Hematopoietic multipotent progenitor cell (in vitro differentiated cells): ENCODE data around the gene SAE1. TPM values are rescaled to one million over a fixed set of nuclear protein-coding genes. Genes with fewer than 3 reads are reported as not detected.
"Not testable (repeated sequence)": the region's sequence is repeated elsewhere in the genome, so short reads cannot be mapped to it uniquely, and the experiment has no call there.

ENCODE experiments used
- DNase-seq, 3 donors: peaks; one replicate each; pipeline ENCODE4 v3.0.0-alpha.2; 2011 to 2015; ENCODE audit warnings: low read depth in 2 of 3, low spot score in 2 of 3
- total RNA-seq: library from RNA; depleted of rRNA; stranded (reverse); fragments of >200 nt; gene quantifications from one replicate; pipeline ENCODE4 v1.2.3, GENCODE V29; 2012

Gene SAE1
- total RNA-seq, 1 donor = 35.0 TPM

GRCh38 chr19:47124937-47125668 lies 5.5 kb upstream of the SAE1 start:
- DNase-seq = peak in 1 of 3 donors; percentile 74

DNA sequence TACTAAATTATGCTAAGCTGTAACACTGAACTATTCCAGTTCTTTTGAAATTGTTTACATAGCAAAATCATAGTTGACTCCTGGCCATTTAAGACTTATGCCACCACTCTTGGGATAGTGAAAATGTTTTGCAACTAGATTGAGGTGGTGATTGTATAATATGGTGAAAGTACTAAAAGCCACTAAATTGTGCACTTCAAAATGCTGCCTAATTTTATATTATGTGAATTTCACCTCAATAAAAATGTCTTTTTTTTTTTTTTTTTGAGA lies 5.0 kb upstream of the SAE1 start:
- no peak for DNase-seq

- DNase-seq = no peak
Observed at GRCh38 chr19:47129579-47129978, 1.1 kb upstream of the SAE1 start.

DNA sequence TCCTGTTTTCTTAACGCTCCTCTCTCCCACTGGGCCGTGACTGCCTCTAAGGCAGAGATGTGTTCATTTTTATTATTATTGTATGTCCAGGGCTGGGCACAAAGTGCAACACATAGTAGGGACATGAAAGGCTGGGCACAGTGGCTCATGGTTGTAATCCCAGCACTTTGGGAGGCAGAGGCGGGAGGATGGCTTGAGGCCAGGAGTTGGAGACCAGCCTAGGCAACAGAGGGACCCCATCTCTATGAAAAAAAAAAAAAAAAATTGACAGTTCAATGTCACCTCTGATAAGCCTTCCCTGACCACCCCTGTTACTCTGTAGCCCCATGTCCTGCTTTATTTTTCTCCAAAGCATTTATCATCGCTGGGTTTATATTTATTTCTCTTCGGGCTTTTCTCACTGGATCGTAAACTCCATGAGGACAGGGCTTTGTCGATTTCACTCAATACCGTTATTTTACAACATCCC lies 481 bp upstream of the SAE1 start:
- no peak for DNase-seq

GRCh38 chr19:47132194-47132852 lies 1.7 kb downstream of the SAE1 start:
- no peak for DNase-seq

GRCh38 chr19:47133021-47133471 lies 2.4 kb downstream of the SAE1 start:
- no peak for DNase-seq

DNA sequence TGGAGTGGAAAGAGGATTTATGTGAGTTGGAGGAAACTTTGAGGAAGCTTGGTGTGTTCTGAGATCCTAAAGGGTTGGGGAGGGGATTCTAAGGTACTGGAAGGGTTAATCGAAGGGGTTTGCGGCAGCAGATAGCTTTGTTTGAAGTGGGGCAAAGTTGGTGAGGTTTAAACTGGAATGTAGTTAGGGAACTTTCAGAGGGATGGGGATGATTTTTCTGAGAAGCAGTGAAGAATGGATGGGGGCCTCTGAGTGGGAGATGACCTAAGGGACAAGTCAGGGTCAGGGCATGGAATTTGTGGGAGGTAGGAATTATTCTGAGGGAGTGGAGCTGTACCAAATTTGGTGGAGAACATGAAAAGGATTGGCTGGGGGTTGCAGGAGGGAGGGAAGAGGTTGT lies 3.9 kb downstream of the SAE1 start:
- DNase-seq = no peak

DNA sequence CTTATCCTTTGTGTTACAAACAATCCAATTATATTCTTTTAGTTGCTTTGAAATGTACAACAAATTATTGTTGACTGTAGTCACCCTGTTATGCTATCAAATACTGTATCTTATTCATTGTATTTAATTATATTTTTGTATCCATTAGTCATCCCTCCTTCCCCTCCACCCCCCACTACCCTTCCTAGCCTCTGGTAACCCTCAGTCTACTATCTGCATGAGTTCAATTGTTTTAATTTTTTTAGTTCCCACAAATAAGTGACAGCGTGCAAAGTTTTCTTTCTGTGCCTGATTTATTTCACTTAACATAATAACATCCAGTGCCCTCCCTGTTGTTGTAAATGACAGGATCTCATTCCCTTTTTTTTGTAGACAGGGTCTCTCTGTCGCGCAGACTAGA lies 4.5 kb downstream of the SAE1 start:
- DNase-seq = no peak

GRCh38 chr19:47141252-47141651 lies 10.6 kb downstream of the SAE1 start:
- not testable (repeated sequence) for DNase-seq

- DNase-seq = no peak
Observed at GRCh38 chr19:47141695-47142094, 11.1 kb downstream of the SAE1 start.

GRCh38 chr19:47142779-47143178 lies 12.1 kb downstream of the SAE1 start:
- no peak for DNase-seq

DNA sequence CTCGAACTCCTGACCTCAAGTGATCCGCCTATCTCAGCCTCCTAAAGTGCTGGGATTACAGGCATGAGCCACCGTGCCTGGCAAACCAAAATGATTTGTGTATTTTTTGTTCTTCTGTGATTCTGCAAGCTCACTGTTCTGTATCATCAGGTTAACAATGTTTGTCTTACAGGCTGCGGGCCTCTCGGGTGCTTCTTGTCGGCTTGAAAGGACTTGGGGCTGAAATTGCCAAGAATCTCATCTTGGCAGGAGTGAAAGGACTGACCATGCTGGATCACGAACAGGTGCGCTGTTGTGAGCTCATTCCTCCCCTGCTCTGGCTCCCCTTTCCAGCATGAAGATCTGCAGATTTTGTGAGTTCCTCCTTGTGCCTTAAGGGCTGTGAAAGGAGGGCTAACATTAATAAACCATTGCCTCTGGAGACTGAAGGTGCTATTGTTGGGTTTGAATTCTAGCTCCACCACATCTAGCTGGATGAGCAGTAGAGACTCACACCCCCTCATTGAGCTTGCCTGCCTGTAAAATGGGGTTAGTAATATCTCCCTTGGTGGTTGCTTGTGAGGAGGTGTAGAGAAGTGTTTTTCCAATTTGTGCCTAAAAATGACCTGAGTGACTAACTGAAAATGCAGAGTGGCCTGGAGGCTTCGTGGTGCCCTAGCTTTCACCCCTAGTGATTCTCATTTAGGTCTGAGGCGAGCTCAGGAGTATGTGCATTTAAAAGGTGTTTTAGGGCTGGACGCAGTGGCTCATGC lies 12.9 kb downstream of the SAE1 start:
- DNase-seq = no peak

GRCh38 chr19:47144630-47145029 lies 14.0 kb downstream of the SAE1 start:
- no peak for DNase-seq

DNA sequence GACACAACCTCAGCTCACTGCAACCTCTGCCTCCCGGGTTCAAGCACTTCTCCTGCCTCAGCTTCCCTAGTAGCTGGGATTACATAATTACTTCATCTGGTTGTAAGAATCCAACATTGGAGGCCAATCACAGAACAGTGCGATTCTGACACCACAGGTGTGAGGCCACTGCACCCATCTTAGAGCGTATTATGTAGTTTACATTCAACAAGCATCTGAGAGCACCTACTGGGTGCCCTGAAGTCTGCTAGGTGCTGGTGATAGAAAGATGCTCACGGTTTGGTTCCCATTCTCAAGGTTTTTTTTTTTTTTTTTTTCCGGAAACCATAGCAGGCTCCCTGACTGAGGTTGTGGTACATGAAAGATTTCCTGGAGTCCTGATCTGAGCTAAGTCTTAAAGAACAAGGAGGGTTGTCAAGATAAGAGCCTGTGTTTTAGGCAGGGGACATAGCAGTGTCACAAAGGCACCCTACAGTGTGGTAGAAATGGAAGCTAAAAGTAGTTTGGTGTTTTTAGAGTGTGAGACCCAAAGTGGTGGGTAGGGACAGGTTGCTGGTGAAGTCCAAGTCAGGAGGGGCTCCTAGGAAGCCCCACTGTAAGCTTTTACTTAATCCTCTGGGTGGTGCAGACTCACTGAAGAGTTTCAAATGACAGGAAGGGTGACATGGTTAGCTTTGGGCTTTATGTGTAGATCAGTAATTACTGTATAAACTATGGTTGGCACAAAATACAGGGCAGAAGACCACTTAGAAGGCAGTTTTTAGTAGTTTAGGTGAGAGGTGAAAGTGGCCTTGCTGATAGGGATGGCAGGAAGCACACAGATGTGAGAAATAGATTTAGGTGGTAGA lies 15.2 kb downstream of the SAE1 start:
- DNase-seq = no peak

- no peak for DNase-seq
Observed at GRCh38 chr19:47146920-47147319, 16.3 kb downstream of the SAE1 start.

DNA sequence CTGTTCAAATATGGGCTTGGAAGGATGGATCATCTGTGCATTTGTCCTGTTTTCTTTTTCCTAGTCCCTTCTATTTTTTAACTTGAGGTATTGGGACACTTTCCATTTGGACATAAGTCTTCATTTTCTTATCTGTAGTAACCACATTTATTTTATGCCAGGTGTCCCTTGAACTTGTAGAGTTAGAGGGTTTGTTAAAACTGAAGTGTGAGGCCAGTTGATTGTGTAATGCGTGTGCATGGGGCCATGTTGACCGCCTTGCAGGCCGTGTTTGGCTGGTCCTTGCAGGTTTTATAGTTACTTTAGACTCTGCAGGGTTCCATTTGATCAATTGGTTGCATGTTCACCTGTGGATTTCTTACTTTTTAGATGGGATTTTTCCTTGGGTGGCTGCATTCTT lies 21.0 kb downstream of the SAE1 start:
- no peak for DNase-seq

DNA sequence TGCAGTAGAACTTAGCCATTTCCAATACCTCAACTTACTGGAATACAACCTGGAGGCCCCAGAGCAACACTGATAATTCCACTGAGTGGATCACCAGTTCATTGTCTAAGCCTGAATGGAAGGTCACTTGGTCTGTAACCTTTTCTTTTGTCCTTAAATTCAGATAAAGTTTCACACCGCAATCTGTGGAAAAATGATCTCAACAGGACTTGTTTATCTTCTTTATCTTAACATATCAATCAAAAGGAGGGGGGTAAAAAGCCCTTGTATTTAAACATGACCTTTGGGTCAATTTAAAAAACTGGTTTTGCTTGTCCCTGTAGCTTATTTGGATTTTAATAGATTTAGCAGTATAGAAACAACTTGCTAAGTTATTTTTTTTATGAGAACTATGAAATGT lies 21.6 kb downstream of the SAE1 start:
- DNase-seq = no peak

DNA sequence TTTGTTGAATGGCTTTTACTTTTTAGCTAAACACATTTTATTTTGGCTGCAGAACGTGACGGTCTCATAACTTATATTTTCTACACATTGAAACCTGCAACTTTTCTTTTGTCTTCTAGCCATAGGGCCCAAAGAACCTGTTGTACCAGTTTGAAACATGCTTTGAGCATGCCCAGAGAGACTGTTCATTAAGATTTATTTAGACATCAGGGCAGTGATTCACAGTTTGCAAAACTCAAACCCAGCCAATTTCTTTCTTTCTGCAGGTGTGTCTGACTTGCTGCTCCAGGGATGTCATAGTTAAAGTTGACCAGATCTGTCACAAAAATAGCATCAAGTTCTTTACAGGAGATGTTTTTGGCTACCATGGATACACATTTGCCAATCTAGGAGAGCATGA lies 22.0 kb downstream of the SAE1 start:
- no peak for DNase-seq

DNA sequence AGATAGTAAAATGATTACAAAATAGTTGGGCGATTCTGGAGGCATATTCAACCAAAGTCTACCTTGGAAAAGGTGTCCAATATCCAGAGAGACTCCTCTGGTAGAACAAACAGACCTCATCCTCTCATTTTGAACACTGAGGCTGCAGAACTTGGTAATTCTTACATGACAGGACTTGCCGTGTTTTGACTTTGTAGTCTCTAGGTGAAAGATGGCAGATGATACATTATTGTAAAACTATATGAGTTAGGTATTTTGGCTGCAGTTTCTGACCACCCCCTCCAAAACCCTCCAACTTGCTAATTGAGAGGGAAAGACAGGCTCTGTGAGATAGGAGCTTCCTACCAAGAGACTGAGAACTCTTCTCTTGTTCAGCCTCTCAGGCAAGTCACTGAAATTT lies 22.6 kb downstream of the SAE1 start:
- DNase-seq = no peak

DNA sequence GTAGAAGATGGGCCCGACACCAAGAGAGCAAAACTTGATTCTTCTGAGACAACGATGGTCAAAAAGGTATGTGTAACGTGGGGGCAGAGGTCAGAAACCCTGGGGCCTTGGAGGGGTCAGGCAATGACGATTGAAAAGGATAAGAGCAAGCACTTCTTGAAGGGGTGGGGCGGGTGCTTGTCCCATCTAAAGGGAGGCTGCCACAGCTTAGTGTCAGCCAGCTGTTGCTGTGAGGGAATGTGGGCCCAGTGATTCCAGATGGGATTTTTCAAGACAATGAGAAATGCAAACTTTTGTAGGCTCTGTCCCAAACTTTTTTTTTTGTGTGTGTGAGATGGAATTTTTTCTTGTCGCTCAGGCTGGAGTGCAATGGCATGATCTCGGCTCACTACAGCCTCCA lies 24.5 kb downstream of the SAE1 start:
- DNase-seq = no peak

DNA sequence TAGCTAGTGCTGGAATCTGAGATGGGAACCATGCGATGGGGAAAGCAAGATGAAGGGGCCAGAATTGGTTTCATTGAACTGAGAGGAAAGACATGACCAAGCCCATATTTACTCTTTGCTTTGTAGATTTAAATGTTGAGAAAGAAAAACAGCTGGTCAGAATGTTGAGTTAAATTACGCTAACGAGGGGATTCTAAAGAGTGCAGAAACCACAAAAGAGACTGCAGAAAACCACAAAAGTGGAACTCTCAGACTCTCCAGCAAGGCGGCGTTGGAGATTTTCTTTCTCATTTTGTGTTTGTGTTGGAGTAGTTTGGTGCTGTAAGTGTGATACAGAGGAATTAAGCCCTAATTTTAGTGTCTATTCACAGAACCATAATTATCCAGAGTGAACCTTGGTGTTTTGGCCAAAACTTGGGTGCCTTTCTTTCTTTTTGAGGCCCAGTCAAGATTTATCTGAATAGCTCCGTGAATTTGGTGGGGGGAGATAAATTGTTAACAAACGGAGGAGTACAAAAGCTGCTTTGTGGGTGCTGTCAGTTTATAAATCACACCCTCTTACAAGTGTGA lies 26.3 kb downstream of the SAE1 start:
- DNase-seq = peak in 2 of 3 donors; percentile 44 to 77
